Activated naive CD8-positive, alpha-beta T cell (primary cell): ENCODE measurements around the gene EGFLAM.
A peak's percentile ranks its signal among the peaks of the same experiment; 100 is the strongest.

Experiments used
- H3K27ac Mint-ChIP-seq: one replicate; pipeline ENCODE4 v1.8.0; 2021; ENCODE audit warnings: mixed read lengths
- H3K27me3 Mint-ChIP-seq: one replicate; pipeline ENCODE4 v1.8.0; 2021; ENCODE audit warnings: mixed read lengths
- H3K36me3 Mint-ChIP-seq: one replicate; pipeline ENCODE4 v1.8.0; 2021; ENCODE audit warnings: mixed read lengths
- H3K4me1 Mint-ChIP-seq: one replicate; pipeline ENCODE4 v1.8.0; 2021; ENCODE audit warnings: low read depth, mixed read lengths
- H3K4me3 Mint-ChIP-seq: one replicate; pipeline ENCODE4 v1.8.0; 2021; ENCODE audit warnings: mild to moderate bottlenecking, mixed read lengths
- H3K9me3 Mint-ChIP-seq: one replicate; pipeline ENCODE4 v1.8.0; 2021; ENCODE audit warnings: low read depth, mixed read lengths

Gene EGFLAM

GRCh38 chr5:38445374-38446028, 187.1 kb downstream of the EGFLAM start:
- Mint-ChIP-seq H3K4me3 (no peak overlapping the region), H3K27ac (no peak overlapping the region), H3K27me3 (peaks cover 51% of the 10 kb centered on the region), H3K4me1 (peaks cover 2% of the 10 kb centered on the region), H3K9me3 (no peaks in the 10 kb centered on the region), H3K36me3 (peaks cover under 1% of the 10 kb centered on the region)

- no peak overlapping the region for H3K27ac Mint-ChIP-seq
- H3K27me3 Mint-ChIP-seq, result peaks cover 56% of the 10 kb centered on the region
Measured at GRCh38 chr5:38446029-38446522, 187.7 kb downstream of the EGFLAM start.

GRCh38 chr5:38447056-38447455, 188.7 kb downstream of the EGFLAM start:
- no peak overlapping the region for H3K4me3 Mint-ChIP-seq
- no peak overlapping the region for H3K27ac Mint-ChIP-seq

More at GRCh38 chr5:38446029-38446522, 187.7 kb downstream of the EGFLAM start:
- Mint-ChIP-seq H3K36me3 (peaks cover 5% of the 10 kb centered on the region), H3K4me1 (peaks cover 5% of the 10 kb centered on the region), H3K4me3 (no peak overlapping the region), H3K9me3 (no peaks in the 10 kb centered on the region)

GRCh38 chr5:38447786-38448185, 189.4 kb downstream of the EGFLAM start:
- H3K9me3 Mint-ChIP-seq, result no peaks in the 10 kb centered on the region
- no peak overlapping the region for H3K4me3 Mint-ChIP-seq
- H3K4me1 Mint-ChIP-seq, result peaks cover 11% of the 10 kb centered on the region
- H3K27me3 Mint-ChIP-seq, result peaks cover 58% of the 10 kb centered on the region
- H3K27ac Mint-ChIP-seq, result no peak overlapping the region
- H3K36me3 Mint-ChIP-seq, result peaks cover 6% of the 10 kb centered on the region

More at GRCh38 chr5:38447056-38447455, 188.7 kb downstream of the EGFLAM start:
- H3K9me3 Mint-ChIP-seq, result no peaks in the 10 kb centered on the region
- H3K27me3 Mint-ChIP-seq, result peaks cover 52% of the 10 kb centered on the region
- H3K36me3 Mint-ChIP-seq, result peaks cover 6% of the 10 kb centered on the region
- peaks cover 5% of the 10 kb centered on the region for H3K4me1 Mint-ChIP-seq

- peaks cover 59% of the 10 kb centered on the region for H3K27me3 Mint-ChIP-seq
- no peaks in the 10 kb centered on the region for H3K9me3 Mint-ChIP-seq
- H3K36me3 Mint-ChIP-seq, result peaks cover 6% of the 10 kb centered on the region
- H3K27ac Mint-ChIP-seq, result no peak overlapping the region
- peaks cover 21% of the 10 kb centered on the region for H3K4me1 Mint-ChIP-seq
- no peak overlapping the region for H3K4me3 Mint-ChIP-seq
Measured at GRCh38 chr5:38448568-38449350, 190.4 kb downstream of the EGFLAM start.

GRCh38 chr5:38450627-38451026, 192.3 kb downstream of the EGFLAM start:
- H3K9me3 Mint-ChIP-seq, result no peaks in the 10 kb centered on the region
- no peak overlapping the region for H3K27ac Mint-ChIP-seq
- peaks cover 6% of the 10 kb centered on the region for H3K36me3 Mint-ChIP-seq
- no peak overlapping the region for H3K4me3 Mint-ChIP-seq
- H3K27me3 Mint-ChIP-seq, result peaks cover 63% of the 10 kb centered on the region
- H3K4me1 Mint-ChIP-seq, result peaks cover 34% of the 10 kb centered on the region

- no peak overlapping the region for H3K27ac Mint-ChIP-seq
- H3K27me3 Mint-ChIP-seq, result peaks cover 66% of the 10 kb centered on the region
- H3K36me3 Mint-ChIP-seq, result peaks cover 6% of the 10 kb centered on the region
- H3K9me3 Mint-ChIP-seq, result no peaks in the 10 kb centered on the region
- no peak overlapping the region for H3K4me3 Mint-ChIP-seq
- H3K4me1 Mint-ChIP-seq, result peaks cover 35% of the 10 kb centered on the region
Measured at GRCh38 chr5:38451074-38451725, 192.8 kb downstream of the EGFLAM start.

GRCh38 chr5:38452201-38452600, 193.8 kb downstream of the EGFLAM start:
- Mint-ChIP-seq H3K27ac (no peak overlapping the region), H3K4me1 (peaks cover 35% of the 10 kb centered on the region), H3K9me3 (no peaks in the 10 kb centered on the region), H3K27me3 (peaks cover 65% of the 10 kb centered on the region), H3K36me3 (peaks cover 6% of the 10 kb centered on the region), H3K4me3 (no peak overlapping the region)

- H3K36me3 Mint-ChIP-seq, result peaks cover 6% of the 10 kb centered on the region
- H3K4me1 Mint-ChIP-seq, result peaks cover 35% of the 10 kb centered on the region
- H3K9me3 Mint-ChIP-seq, result no peaks in the 10 kb centered on the region
- H3K27ac Mint-ChIP-seq, result no peak overlapping the region
- H3K4me3 Mint-ChIP-seq, result peak overlapping the region; percentile 46
- H3K27me3 Mint-ChIP-seq, result peaks cover 67% of the 10 kb centered on the region
Measured at GRCh38 chr5:38453506-38453905, 195.1 kb downstream of the EGFLAM start.

- Mint-ChIP-seq H3K27ac (no peak overlapping the region), H3K9me3 (no peaks in the 10 kb centered on the region), H3K27me3 (peaks cover 66% of the 10 kb centered on the region), H3K36me3 (peaks cover 6% of the 10 kb centered on the region), H3K4me1 (peaks cover 35% of the 10 kb centered on the region), H3K4me3 (no peak overlapping the region)
Measured at GRCh38 chr5:38453921-38454320, 195.6 kb downstream of the EGFLAM start.

- Mint-ChIP-seq H3K4me3 (no peak overlapping the region), H3K4me1 (peaks cover 30% of the 10 kb centered on the region), H3K27ac (no peak overlapping the region), H3K36me3 (peaks cover 5% of the 10 kb centered on the region), H3K27me3 (peaks cover 63% of the 10 kb centered on the region), H3K9me3 (no peaks in the 10 kb centered on the region)
Measured at GRCh38 chr5:38455796-38456330, 197.5 kb downstream of the EGFLAM start.

- no peak overlapping the region for H3K27ac Mint-ChIP-seq
- H3K9me3 Mint-ChIP-seq, result no peaks in the 10 kb centered on the region
- H3K4me3 Mint-ChIP-seq, result no peak overlapping the region
- peaks cover 61% of the 10 kb centered on the region for H3K27me3 Mint-ChIP-seq
- H3K4me1 Mint-ChIP-seq, result peaks cover 30% of the 10 kb centered on the region
- peaks cover 2% of the 10 kb centered on the region for H3K36me3 Mint-ChIP-seq
Measured at GRCh38 chr5:38456657-38457399, 198.5 kb downstream of the EGFLAM start.

- Mint-ChIP-seq H3K4me1 (peaks cover 23% of the 10 kb centered on the region), H3K4me3 (no peak overlapping the region), H3K27ac (no peak overlapping the region), H3K27me3 (peaks cover 62% of the 10 kb centered on the region), H3K9me3 (no peaks in the 10 kb centered on the region), H3K36me3 (peaks cover 2% of the 10 kb centered on the region)
Measured at GRCh38 chr5:38458174-38458573, 199.8 kb downstream of the EGFLAM start.

- peaks cover 3% of the 10 kb centered on the region for H3K4me1 Mint-ChIP-seq
- H3K4me3 Mint-ChIP-seq, result no peak overlapping the region
- H3K9me3 Mint-ChIP-seq, result no peaks in the 10 kb centered on the region
- H3K27me3 Mint-ChIP-seq, result peaks cover 39% of the 10 kb centered on the region
- no peak overlapping the region for H3K27ac Mint-ChIP-seq
- H3K36me3 Mint-ChIP-seq, result peaks cover 2% of the 10 kb centered on the region
Measured at GRCh38 chr5:38462976-38463633, 204.7 kb downstream of the EGFLAM start.
